GM19023 (cell line): ENCODE data around the gene C16orf86.

Source experiments
- ATAC-seq: cut with Tn5 transposase; IDR thresholded peaks from one replicate; pipeline ENCODE4 v1.9.1; 2021; ENCODE audit warnings: mild to moderate bottlenecking, moderate library complexity; ENCODE audit not compliant: unreplicated experiment

The C16orf86 gene

GRCh38 chr16:67653128-67653788, 13.4 kb upstream of the C16orf86 start:
- ATAC-seq, result no peak

- ATAC-seq, result no peak
Measured at GRCh38 chr16:67653789-67654402, 12.7 kb upstream of the C16orf86 start.

GRCh38 chr16:67654403-67654911, 12.2 kb upstream of the C16orf86 start:
- no peak for ATAC-seq

- ATAC-seq, result no peak
Measured at GRCh38 chr16:67655363-67655762, 11.3 kb upstream of the C16orf86 start.

- ATAC-seq, result no peak
Measured at GRCh38 chr16:67656344-67657016, 10.1 kb upstream of the C16orf86 start.

GRCh38 chr16:67657017-67657608, 9.5 kb upstream of the C16orf86 start:
- ATAC-seq, result no peak

GRCh38 chr16:67657751-67658518, 8.7 kb upstream of the C16orf86 start:
- no peak for ATAC-seq

- no peak for ATAC-seq
Measured at GRCh38 chr16:67658849-67659674, 7.6 kb upstream of the C16orf86 start.

GRCh38 chr16:67659675-67660563, 6.7 kb upstream of the C16orf86 start, which contains the start of gene ACD:
TSS of gene ACD (minus strand) at chr16:67660260. CDS start at chr16:67660220, 40 bp downstream.
- ATAC-seq, result peak; percentile 61

GRCh38 chr16:67660564-67661028, 6.0 kb upstream of the C16orf86 start, which contains the start of gene PARD6A:
TSS of gene PARD6A (plus strand) at chr16:67660960. CDS start at chr16:67661039, 79 bp downstream.
- ATAC-seq, result peak; percentile 74

GRCh38 chr16:67661101-67661761, 5.4 kb upstream of the C16orf86 start:
- ATAC-seq, result no peak

- no peak for ATAC-seq
Measured at GRCh38 chr16:67661886-67662652, 4.5 kb upstream of the C16orf86 start.

GRCh38 chr16:67662653-67663010, 4.0 kb upstream of the C16orf86 start:
- no peak for ATAC-seq

GRCh38 chr16:67663151-67663876, 3.3 kb upstream of the C16orf86 start:
- ATAC-seq, result no peak

- no peak for ATAC-seq
Measured at GRCh38 chr16:67663877-67664222, 2.8 kb upstream of the C16orf86 start.

GRCh38 chr16:67664258-67664657, 2.4 kb upstream of the C16orf86 start:
- ATAC-seq, result no peak

GRCh38 chr16:67664871-67665270, 1.7 kb upstream of the C16orf86 start:
- no peak for ATAC-seq
